B cell (primary cell): ENCODE results near the gene CYP8B1.

Source experiments
- CTCF ChIP-seq: fragments of 200-600 bp; IDR thresholded peaks from one replicate; pipeline ENCODE4 v1.8.0; 2022; ENCODE audit warnings: antibody characterized with exemption, mild to moderate bottlenecking
- EZH2 ChIP-seq: IDR thresholded peaks from 2 replicates; pipeline ENCODE4 v1.6.1; 2012; ENCODE audit warnings: borderline replicate concordance, low read depth, mild to moderate bottlenecking, moderate library complexity, low read length; ENCODE audit not compliant: insufficient read depth, poor library complexity, severe bottlenecking

- TF ChIP-seq CTCF (no peak), EZH2 (no peak)
Measured at GRCh38 chr3:42822828-42823227, 52.9 kb downstream of the CYP8B1 start.
